DOHH2 (cell line): Measurements from ENCODE around the gene GPC5.

ENCODE experiments used
- CTCF ChIP-seq: fragments of 200-600 bp; sonication (generic); IDR thresholded peaks from one replicate; pipeline ENCODE4 v1.5.1; 2014; ENCODE audit warnings: antibody characterized with exemption, mild to moderate bottlenecking, low read depth, low read length; ENCODE audit not compliant: poor library complexity, severe bottlenecking
- EZH2phosphoT487 ChIP-seq: fragments of 200-600 bp; sonication (generic); IDR thresholded peaks from 2 replicates; pipeline ENCODE4 v1.6.1; 2017; ENCODE audit warnings: borderline replicate concordance, mild to moderate bottlenecking, antibody characterized with exemption, low read length, moderate library complexity, mixed read lengths

GRCh38 chr13:92609376-92609775 lies 1211.0 kb downstream of the GPC5 start:
- TF ChIP-seq CTCF, result no peak
- no peak for TF ChIP-seq EZH2phosphoT487
